PC-3 (cell line): ENCODE data around the gene SH3D19. TPM values are rescaled to one million over a fixed set of nuclear protein-coding genes. Genes with fewer than 3 reads are reported as not detected.

Source experiments
- ATAC-seq: fragments of 200-7000 bp; cut with Tn5 transposase; 2 replicates; pipeline ENCODE4 v1.9.1; 2020; ENCODE audit warnings: mild to moderate bottlenecking, moderate library complexity
- BruUV-seq: library from RNA; stranded (reverse); fragments of 400-500 nt; replicated peaks from 2 replicates; lab custom pipeline; 2021; lab: Mats Ljungman, UMichigan
- CTCF ChIA-PET: fragments of 300-600 bp; sonication (Branson Sonifier 250); formaldehyde crosslinking; loops from one replicate; lab custom pipeline; 2022; ENCODE audit warnings: antibody characterized with exemption; lab: Charles Lee
- POLR2A ChIA-PET: fragments of 300-600 bp; sonication (Branson Sonifier 250); formaldehyde crosslinking; loops from one replicate; lab custom pipeline; 2022; ENCODE audit warnings: antibody characterized with exemption; ENCODE audit not compliant: unreplicated experiment; lab: Charles Lee
- DNase-seq: peaks from one replicate; pipeline ENCODE4 v3.0.0-alpha.2; 2015
- H2AFZ ChIP-seq: fragments of 300-600 bp; sonication (generic); 2 replicates; pipeline ENCODE4 v1.6.0; 2016; ENCODE audit warnings: antibody characterized with exemption, low read length
- H3F3A ChIP-seq: fragments of 300-600 bp; sonication (generic); one replicate; pipeline ENCODE4 v1.6.0; 2017; ENCODE audit warnings: antibody characterized with exemption, low read length, control low read depth, mild to moderate bottlenecking; ENCODE audit not compliant: unreplicated experiment
- H3K27ac ChIP-seq: fragments of 300-600 bp; sonication (generic); 2 replicates; pipeline ENCODE4 v1.5.1; 2016; ENCODE audit warnings: mild to moderate bottlenecking, low read length
- H3K27me3 ChIP-seq: fragments of 300-600 bp; sonication (generic); 2 replicates; pipeline ENCODE4 v1.6.1; 2016; ENCODE audit warnings: low read length, mixed read lengths
- H3K36me3 ChIP-seq: fragments of 300-600 bp; sonication (generic); 2 replicates; pipeline ENCODE4 v1.6.1; 2016; ENCODE audit warnings: low read depth, mixed run types, low read length, mixed read lengths
- H3K4me1 ChIP-seq: fragments of 300-600 bp; sonication (generic); 2 replicates; pipeline ENCODE4 v1.5.1; 2016; ENCODE audit warnings: low read length; ENCODE audit not compliant: insufficient read depth
- H3K4me2 ChIP-seq: fragments of 300-600 bp; sonication (generic); 2 replicates; pipeline ENCODE4 v1.6.0; 2016; ENCODE audit warnings: low read length
- H3K4me3 ChIP-seq: fragments of 300-600 bp; sonication (generic); 2 replicates; pipeline ENCODE4 v1.5.1; 2016; ENCODE audit warnings: mild to moderate bottlenecking, low read length, mixed read lengths
- H3K79me2 ChIP-seq: fragments of 300-600 bp; sonication (generic); 2 replicates; pipeline ENCODE4 v1.6.1; 2017; ENCODE audit warnings: low read length, mixed read lengths
- H3K9ac ChIP-seq: fragments of 300-600 bp; sonication (generic); 2 replicates; pipeline ENCODE4 v1.6.0; 2016; ENCODE audit warnings: mild to moderate bottlenecking, low read length
- H3K9me2 ChIP-seq: fragments of 300-600 bp; sonication (generic); replicated peaks from 2 replicates; pipeline ENCODE4 v1.6.1; 2016; ENCODE audit warnings: mixed run types, low read length, mixed read lengths
- H3K9me3 ChIP-seq: fragments of 300-600 bp; sonication (generic); 2 replicates; pipeline ENCODE4 v1.6.1; 2016; ENCODE audit warnings: low read length, mixed read lengths
- H4K20me1 ChIP-seq: fragments of 300-600 bp; sonication (generic); 2 replicates; pipeline ENCODE4 v1.6.1; 2016; ENCODE audit warnings: low read length, mixed read lengths
- CTCF ChIP-seq: fragments of 300-600 bp; sonication (generic); conservative IDR thresholded peaks from 2 replicates; pipeline ENCODE4 v1.5.1; 2017; ENCODE audit warnings: antibody characterized with exemption, low read depth, mild to moderate bottlenecking, low read length
- EZH2 ChIP-seq: fragments of 300-600 bp; sonication (generic); IDR thresholded peaks from one replicate; pipeline ENCODE4 v1.6.1; 2017; ENCODE audit warnings: antibody characterized with exemption, mild to moderate bottlenecking, low read length; ENCODE audit not compliant: unreplicated experiment
- EZH2phosphoT487 ChIP-seq: fragments of 300-600 bp; sonication (generic); IDR thresholded peaks from 2 replicates; pipeline ENCODE4 v1.6.1; 2018; ENCODE audit warnings: mild to moderate bottlenecking, antibody characterized with exemption, low read length, borderline replicate concordance
- intact Hi-C: fragments of 100-400 bp; cut with micrococcal nuclease; formaldehyde crosslinking; loops from 2 replicates; pipeline ENCODE4 v1.9.0; 2023
- total RNA-seq: library from RNA; depleted of rRNA; stranded (reverse); fragments of >200 nt; gene quantifications from 2 replicates; pipeline ENCODE4 v1.2.3, GENCODE V29; 2014

The SH3D19 gene
- total RNA-seq, 1 experiment from 2014 or later: 30.1 TPM

- Histone ChIP-seq H3K27ac (no peak overlapping the region), H3K79me2 (peaks cover 33% of the 10 kb centered on the region), H2AFZ (no peak overlapping the region), H3K27me3 (no peaks in the 10 kb centered on the region), H3K4me2 (no peak overlapping the region), H3K9ac (no peak overlapping the region), H3F3A (no peaks in the 10 kb centered on the region), H4K20me1 (peaks cover 30% of the 10 kb centered on the region), H3K36me3 (peaks cover 53% of the 10 kb centered on the region), H3K9me3 (no peaks in the 10 kb centered on the region), H3K9me2 (no peaks in the 10 kb centered on the region), H3K4me3 (no peak overlapping the region), H3K4me1 (peaks cover 11% of the 10 kb centered on the region)
- CTCF ChIA-PET: no interaction called here
- no peak for ATAC-seq
- no peak for DNase-seq
- POLR2A ChIA-PET: no interaction called here
- TF ChIP-seq CTCF: no peak
- TF ChIP-seq EZH2phosphoT487: no peak
- no peak for TF ChIP-seq EZH2
- no TSS peak for BruUV-seq
- intact Hi-C loops: no loop called here
These were observed 220.8 kb downstream of the SH3D19 start for GRCh38 chr4:151104621-151105020.

- DNase-seq (no peak), ATAC-seq (no peak)
- peaks cover 36% of the 10 kb centered on the region for H3K79me2 ChIP-seq
- H2AFZ ChIP-seq: no peak overlapping the region
- ChIA-PET CTCF (no interaction called here), POLR2A (interaction anchor here (0.7 kb wide), 1 partner anchor 165 kb away, joined by 3 read pairs; no protein-coding TSS in a partner anchor)
- H4K20me1 ChIP-seq: peaks cover 30% of the 10 kb centered on the region
- no peak overlapping the region for H3K4me2 ChIP-seq
- no peaks in the 10 kb centered on the region for H3K9me2 ChIP-seq
- no TSS peak for BruUV-seq
- H3K4me3 ChIP-seq: no peak overlapping the region
- TF ChIP-seq CTCF (no peak), EZH2phosphoT487 (no peak), EZH2 (no peak)
- H3K9ac ChIP-seq: no peak overlapping the region
- no peak overlapping the region for H3K27ac ChIP-seq
- intact Hi-C loops: no loop called here
- peaks cover 53% of the 10 kb centered on the region for H3K36me3 ChIP-seq
- H3K4me1 ChIP-seq: peaks cover 15% of the 10 kb centered on the region
- no peaks in the 10 kb centered on the region for H3K27me3 ChIP-seq
- H3K9me3 ChIP-seq: no peaks in the 10 kb centered on the region
- no peaks in the 10 kb centered on the region for H3F3A ChIP-seq
These were observed 221.6 kb downstream of the SH3D19 start for GRCh38 chr4:151103758-151104157.

GRCh38 chr4:151100531-151100930, 224.9 kb downstream of the SH3D19 start:
- Histone ChIP-seq H4K20me1 (peaks cover 30% of the 10 kb centered on the region), H3K4me3 (peak overlapping the region; percentile 88), H3F3A (no peaks in the 10 kb centered on the region), H3K27ac (no peak overlapping the region), H3K79me2 (peaks cover 36% of the 10 kb centered on the region), H3K9me3 (no peaks in the 10 kb centered on the region), H3K27me3 (no peaks in the 10 kb centered on the region), H3K9ac (peak overlapping the region; percentile 99), H3K4me2 (peak overlapping the region; percentile 90), H2AFZ (no peak overlapping the region), H3K36me3 (peaks cover 40% of the 10 kb centered on the region), H3K9me2 (no peaks in the 10 kb centered on the region), H3K4me1 (peaks cover 16% of the 10 kb centered on the region)
- no peak for TF ChIP-seq EZH2
- TF ChIP-seq CTCF: no peak
- no peak for TF ChIP-seq EZH2phosphoT487
- intact Hi-C loops: no loop called here
- DNase-seq (no peak), ATAC-seq (no peak)
- ChIA-PET POLR2A (interaction anchor here (0.6 kb wide), 1 partner anchor 1490 kb away, joined by 5 read pairs; no protein-coding TSS in a partner anchor), CTCF (no interaction called here)
- no TSS peak for BruUV-seq
